Inflammatory macrophage treated with lipopolysaccharide for 4 hours (primary cell): Measurements from ENCODE around the gene FOXG1.

Experiments used
- DNase-seq: peaks from one replicate; pipeline ENCODE4 v3.0.0-alpha.2; 2020

FOXG1 gene

GRCh38 chr14:28766469-28766955, at the start of gene FOXG1:
Gene FOXG1, plus strand, starts transcription at chr14:28766787. Its CDS starts 493 bp downstream, at chr14:28767280.
- no peak for DNase-seq

- DNase-seq = no peak
Observed at GRCh38 chr14:28719130-28719529, 47.5 kb upstream of the FOXG1 start.

DNA sequence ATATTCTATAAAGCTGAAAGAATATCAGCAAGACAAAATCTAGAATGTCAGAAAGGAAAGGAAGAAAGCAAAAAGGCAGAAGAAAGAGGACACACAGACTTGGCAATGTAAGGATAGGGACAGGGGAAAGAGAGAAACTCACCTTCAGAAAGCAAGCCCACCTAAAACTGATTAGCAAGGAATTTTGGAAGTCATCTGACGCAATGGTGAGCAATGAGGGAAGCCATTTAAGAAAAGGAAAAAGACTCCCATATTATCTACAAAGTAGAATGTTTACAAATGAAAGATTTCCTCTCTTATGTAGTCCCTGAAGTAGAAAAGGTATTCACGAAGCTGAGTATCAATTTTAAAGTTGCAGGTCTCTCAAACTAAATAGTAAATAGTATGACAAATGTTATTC, 35.2 kb upstream of the FOXG1 start:
- DNase-seq = no peak

DNA sequence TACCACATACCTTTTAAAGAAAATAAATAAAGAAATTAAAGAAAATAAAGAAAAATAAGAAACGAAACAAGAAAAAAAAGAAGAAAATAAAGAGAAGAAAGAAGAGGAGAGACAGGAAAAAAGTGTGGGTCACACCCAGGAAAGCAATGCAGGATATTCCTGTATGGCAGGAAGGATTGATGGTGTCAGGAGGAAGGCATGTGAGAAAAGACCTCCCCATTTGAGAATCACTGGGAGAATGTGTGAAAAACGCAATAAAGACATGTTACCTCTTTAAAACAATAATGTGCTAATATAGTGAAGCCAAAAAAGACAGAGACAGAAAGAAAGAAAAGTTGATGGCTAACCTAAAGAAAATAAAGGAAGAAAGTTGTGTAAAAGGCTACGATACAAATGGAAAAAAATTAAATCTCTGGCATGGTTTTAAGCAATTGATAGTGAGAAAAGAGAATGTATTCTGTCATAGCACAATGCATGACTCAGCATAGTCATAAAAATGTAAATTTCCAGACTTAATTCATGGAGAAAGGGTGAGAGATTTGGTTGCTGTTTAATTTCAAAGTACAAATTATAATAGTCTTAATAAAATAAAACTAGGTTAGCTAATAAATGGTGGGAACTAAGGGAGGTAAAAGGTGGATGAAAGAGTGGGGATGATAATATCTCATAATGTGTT, 24.3 kb upstream of the FOXG1 start:
- DNase-seq = no peak

- DNase-seq = no peak
Observed at GRCh38 chr14:28744126-28744525, 22.5 kb upstream of the FOXG1 start.

- no peak for DNase-seq
Observed at GRCh38 chr14:28745176-28745575, 21.4 kb upstream of the FOXG1 start.

DNA sequence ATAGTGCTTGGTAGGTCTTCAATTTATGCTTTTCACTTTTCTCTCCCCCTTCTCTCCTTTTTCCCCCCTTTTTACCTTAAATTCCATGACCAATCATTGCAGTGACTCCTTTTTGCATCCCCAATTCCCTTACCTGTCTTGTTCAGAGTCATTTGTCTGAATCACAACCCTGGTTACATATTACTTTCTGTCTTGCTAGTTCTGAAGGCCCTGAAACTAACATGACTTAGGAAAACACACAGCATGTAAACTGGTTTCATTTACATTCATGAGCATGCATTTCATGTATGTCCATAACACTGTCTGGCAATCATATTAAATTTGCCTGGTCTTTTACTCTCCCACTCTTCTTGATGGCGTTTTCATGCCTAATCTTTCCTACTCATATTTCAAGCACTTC, 20.3 kb upstream of the FOXG1 start:
- DNase-seq = no peak

- peak; percentile 32 for DNase-seq
Observed at GRCh38 chr14:28751467-28752058, 15.0 kb upstream of the FOXG1 start.

DNA sequence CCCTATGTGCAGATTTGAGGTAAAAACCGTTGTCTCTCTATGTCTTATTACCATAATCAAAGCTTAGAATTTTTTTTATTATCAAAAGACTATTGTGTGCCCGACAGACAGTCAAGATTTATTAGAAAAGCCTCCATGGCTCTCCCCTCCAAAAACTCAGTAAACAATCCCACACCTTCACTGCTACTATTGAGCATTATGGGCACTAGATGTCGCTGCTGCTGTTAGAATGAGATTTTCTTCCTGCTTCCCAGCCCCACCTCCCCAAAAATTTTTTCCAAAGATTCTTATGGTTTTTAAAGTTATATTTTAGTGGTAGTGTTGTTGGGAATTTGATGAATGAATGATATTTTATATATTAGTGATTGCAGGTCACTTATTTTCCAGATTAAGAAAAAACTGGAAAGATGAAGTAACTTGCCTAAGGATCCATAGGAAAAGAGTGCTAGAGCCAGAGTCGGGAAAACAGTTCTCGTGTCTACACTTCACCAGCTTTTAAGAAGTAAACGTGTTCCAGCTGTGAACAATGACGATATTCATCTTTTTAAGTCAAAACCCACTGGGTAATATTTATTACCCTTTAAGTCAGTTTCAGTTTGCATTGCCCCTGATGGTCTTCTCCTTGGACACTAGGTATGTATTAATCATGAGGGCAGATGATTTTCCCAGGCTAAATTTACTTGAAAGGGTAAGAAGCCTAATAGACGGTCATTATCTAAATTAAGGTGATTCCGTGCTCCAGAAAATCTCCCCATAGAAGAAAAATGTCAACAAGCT, 12.2 kb upstream of the FOXG1 start:
- peak; percentile 37 for DNase-seq

DNA sequence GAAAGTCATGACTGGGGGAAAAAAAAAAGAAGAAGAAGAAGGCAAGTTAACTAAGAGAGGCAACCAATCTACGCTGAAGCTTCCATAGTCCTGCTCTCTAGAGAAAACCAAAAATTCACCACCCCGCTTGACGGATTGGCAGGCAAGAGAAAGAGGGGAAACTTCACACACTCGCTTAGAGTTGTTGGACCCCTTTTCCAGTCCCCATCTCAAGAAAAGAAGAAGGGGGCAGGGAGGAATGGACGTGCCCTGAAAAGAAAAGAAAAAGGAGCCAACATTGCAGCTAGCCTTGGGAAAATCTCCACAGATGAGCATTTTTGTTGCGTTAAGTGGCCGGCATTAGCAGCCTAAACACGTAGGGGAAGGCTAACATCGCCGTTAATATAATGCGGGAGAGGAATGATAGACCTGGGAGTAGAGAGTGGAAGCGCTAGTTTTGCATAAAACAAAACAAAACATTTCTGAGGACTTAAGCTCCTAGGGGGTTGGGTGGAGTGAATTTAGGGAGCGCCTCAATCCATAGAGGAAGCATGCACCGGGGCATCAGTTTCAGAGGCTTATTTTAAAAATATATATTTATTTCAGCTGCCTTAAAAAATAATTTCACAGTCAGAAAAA, 11.3 kb upstream of the FOXG1 start:
- DNase-seq = no peak

DNA sequence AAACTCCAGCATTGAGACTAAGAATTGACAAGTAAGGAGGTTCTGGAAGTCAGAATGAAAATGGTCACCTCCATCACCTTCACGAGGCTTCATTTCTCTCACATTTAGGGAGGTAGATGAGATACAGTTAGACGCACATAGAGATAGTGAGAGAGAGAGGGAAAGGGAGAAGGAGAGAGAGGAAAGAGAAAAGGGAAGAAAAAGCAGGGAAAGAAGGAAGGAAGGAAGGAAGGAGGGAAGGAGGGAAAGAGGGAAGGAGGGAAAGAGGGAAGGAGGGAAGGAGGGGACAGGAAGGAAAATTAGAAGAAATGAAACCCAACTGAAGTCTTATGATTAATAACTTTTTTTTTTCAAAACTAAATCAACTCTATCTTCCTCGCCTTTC, 10.7 kb upstream of the FOXG1 start:
- DNase-seq = no peak

- DNase-seq = no peak
Observed at GRCh38 chr14:28756269-28756883, 10.2 kb upstream of the FOXG1 start.

GRCh38 chr14:28756884-28757570, 9.6 kb upstream of the FOXG1 start:
- peak; percentile 10 for DNase-seq

GRCh38 chr14:28757786-28758185, 8.8 kb upstream of the FOXG1 start:
- no peak for DNase-seq

DNA sequence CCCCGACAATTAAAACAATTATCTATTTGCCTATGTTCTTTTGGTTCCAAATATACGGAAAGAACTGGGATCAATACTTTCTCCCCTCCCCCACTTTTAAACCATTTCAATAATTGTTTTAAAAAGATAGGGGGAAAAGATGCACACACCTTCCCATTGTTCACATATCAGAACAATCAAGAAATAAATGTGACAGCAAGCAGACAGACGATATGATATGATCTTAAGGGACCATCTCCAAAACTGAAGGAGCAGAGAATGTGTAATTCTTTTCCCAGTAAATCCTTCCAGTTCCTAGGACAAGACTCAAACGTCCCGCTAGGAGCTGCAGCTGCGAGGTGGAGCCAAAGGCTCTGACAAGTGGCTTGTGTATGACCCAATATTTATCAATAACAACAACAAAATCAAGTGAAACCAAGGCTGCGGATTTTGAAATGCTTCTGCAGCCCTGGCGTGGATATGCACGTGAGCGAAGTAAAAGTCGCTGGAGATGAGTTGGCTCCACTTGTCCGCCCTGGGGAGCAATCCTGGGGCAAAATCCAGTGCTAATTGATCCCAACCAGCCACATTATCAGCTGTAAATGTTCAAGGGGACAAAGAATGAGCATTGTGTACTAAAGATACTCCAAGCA, 8.2 kb upstream of the FOXG1 start:
- DNase-seq = no peak

- no peak for DNase-seq
Observed at GRCh38 chr14:28758885-28759652, 7.5 kb upstream of the FOXG1 start.

GRCh38 chr14:28759653-28760313, 6.8 kb upstream of the FOXG1 start:
- no peak for DNase-seq

DNA sequence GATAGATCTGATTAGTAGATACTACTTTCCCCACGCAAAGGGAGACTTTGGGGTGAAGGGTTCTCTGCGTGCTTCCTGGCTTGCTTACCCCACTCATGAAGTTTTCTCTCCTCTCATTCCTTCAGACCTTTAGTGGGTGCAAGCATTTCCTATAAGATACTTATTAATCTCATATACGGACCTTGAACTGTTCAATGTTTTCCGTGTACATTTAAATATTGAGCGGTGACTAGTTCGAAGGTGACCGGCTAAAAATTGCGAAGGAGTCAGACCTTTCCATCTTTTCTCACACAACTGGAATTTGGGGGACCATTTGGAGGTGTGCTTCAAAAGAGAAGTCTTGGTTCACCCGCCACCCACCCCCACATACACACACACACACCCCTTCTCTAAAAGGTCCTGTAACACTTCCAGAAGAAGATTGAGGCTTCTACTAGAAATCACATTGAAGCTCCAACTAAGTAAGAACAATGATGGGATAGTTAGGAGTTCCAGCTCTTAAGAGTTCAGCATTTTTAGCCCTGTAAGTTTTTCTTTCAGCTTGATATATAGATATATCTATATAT, 6.1 kb upstream of the FOXG1 start:
- DNase-seq = no peak

DNA sequence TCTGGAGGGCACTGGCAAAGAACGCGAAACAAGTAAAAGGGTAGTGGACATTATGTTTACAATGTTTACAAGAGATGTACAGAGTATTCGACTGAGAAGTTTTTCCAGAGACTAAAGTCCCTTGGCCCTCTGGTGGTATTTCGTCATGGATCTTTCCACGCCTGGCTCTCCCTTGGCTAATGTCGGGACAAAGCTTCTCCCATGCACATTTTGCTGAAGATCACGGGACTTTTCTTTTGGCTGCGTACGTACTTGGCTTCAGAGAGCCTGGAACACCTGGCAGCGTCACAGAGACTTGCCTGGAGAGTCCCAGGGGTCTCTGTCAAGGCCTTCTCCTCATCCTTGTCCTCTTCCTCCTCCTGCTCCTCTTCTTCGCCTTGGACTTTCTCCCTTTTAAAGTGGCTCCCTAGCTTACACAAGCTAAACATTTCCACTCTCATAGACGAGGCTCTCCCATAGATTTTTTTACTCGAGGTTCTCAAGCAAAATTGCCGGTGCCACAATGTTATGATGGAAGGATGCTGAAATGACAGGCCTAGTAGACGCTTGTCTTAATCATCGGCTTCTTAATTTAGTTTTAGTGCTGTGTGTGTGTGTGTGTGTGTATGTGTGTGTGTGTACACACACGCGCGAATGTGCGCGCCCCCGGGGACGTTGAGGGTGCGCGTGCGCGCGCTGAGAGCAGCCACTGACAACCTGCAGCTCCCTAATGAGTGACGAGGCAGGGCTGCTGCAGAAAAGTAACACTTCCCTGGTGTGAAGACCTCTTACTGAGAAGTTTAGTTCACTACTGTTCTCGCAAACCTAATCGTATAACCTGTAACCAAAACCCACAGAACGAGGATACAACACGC, 4.9 kb upstream of the FOXG1 start:
- no peak for DNase-seq
